ENCODE data around the gene COG8.

DNA sequence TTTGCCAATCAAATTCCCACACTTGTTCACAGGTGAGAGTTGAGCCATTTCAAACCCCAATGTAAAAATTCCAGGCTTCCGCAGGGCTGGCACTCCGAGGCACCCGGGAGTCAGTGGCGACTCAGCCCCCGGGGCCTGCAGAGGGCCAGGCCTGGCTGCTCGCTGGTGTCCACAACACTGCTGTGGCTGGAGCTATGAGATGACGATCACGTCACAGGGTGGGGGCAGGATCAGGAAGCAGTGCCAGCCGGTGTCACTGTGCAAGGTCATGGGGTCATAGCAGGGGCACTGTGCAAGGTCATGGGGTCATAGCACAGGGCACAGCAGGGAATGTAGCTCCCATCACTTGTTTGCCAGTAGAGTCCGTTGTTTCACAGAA lies 20.5 kb downstream of the COG8 start:
- no peak for TF ChIP-seq POLR2AphosphoS5 (IDR thresholded peaks at IDR 0.05; ENCODE audit: borderline replicate concordance, low read depth, low read length)
- TF ChIP-seq EZH2 (IDR thresholded peaks at IDR 0.05) = no peak

Data from SK-N-MC (cell line).